ENCODE measurements around the gene DGUOK.
A peak's percentile ranks its signal among the peaks of the same experiment; 100 is the strongest.

Gene DGUOK

DNA sequence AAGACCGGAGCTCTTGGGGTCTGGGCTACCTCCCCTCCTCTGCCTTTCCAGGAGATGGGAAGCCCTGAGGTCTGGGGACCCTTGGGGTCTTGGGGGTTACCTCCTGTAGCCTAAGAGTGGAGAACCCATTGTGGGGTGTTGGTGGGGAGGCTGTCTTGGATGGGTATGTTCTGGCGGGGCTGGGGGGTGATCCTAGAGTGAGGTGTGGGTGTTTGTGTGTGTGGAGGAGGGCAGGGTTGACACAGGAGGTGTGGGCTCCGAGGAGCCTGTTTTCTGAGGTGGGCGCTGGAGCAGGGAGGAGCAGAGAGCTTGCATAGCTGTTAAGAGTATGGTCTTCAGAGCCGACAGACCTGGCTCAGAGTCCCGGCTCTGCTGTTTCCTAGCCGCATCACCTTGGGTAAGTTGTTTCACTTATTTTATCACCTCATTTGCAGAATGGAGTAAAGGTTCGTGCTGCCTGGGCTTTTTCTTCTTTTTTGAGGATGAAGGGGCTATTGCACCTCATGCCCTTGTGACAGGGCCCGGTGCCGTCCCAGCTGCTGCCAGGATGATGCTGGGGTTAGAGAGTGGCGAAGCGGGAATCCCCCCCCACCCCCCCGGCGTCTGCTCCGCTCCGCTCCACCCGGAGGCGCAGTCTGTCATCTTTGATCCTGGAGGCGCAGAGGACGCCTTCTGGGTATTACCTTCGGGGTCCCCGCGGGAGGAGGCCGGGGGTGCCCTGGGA lies 75.3 kb downstream of the DGUOK start:
- Histone ChIP-seq H3K27me3 (ENCODE audit: control insufficient read depth, insufficient read depth, low read length) (peaks cover 18% of the 10 kb centered on the region), H3K4me1 (ENCODE audit: control insufficient read depth, insufficient read depth, low read length) (peaks cover 52% of the 10 kb centered on the region), H3K9me3 (ENCODE audit: control insufficient read depth, insufficient read depth, low read depth, low read length) (no peaks in the 10 kb centered on the region), H3K4me3 (ENCODE audit: low read depth, low read length) (peak overlapping the region; percentile 76), H3K9ac (ENCODE audit: low read length) (no peak overlapping the region), H3K27ac (ENCODE audit: low read depth, low read length) (no peak overlapping the region), H3K36me3 (ENCODE audit: control insufficient read depth, insufficient read depth, low read length) (no peaks in the 10 kb centered on the region)

DNA sequence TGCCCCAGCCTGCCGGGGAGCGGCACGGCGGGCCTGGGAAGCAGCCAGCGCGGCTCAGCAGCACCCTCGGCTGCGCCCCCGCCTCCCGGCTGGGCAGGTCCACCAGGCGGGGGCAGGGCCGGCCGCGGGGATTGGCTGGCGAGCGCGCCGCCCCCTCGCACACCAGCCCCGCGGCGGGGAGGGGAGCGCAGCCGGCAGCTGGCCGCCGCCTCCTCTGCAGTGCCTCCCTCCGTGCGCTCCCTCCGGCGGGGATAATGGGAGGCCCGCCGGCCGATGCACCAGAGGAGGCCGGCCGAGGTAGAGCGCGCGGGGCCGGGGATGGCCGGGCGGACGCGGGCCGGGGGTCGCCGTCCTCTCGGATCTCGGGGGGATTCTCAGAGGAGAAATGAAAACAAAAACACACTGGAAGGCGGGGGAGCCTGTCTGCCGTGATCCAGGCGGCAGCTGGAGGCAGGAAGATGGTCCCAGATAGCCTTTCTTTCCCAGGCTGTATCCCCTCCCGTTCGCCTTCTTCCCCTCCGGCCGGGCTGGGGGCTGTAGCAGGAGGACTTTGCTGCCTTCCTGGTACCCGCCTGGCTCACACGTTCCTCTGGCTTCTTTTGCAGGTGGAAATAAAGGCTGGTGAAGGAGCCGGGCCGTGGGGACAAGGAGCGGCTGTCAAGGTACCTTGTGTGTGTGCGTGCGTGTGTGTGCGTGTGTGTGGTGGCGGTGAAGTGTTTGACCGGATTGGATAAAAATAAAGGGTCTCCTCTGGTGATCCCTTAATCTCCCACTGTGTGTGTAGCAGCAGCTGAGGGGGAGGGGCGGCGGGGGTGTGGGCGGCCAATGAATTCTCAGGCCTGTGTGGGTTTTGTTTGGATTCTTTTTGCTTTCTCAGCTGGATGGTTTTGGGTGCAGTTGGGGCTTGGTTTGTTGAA lies 76.1 kb downstream of the DGUOK start:
- H3K9me3 ChIP-seq (ENCODE audit: control insufficient read depth, insufficient read depth, low read depth, low read length) = no peaks in the 10 kb centered on the region
- H3K27me3 ChIP-seq (ENCODE audit: control insufficient read depth, insufficient read depth, low read length) = peaks cover 18% of the 10 kb centered on the region
- no peaks in the 10 kb centered on the region for H3K36me3 ChIP-seq (ENCODE audit: control insufficient read depth, insufficient read depth, low read length)
- H3K4me1 ChIP-seq (ENCODE audit: control insufficient read depth, insufficient read depth, low read length) = peaks cover 60% of the 10 kb centered on the region
- peak overlapping the region; percentile 76 for H3K4me3 ChIP-seq (ENCODE audit: low read depth, low read length)
- H3K27ac ChIP-seq (ENCODE audit: low read depth, low read length) = no peak overlapping the region
- H3K9ac ChIP-seq (ENCODE audit: low read length) = peak overlapping the region; percentile 62

DNA sequence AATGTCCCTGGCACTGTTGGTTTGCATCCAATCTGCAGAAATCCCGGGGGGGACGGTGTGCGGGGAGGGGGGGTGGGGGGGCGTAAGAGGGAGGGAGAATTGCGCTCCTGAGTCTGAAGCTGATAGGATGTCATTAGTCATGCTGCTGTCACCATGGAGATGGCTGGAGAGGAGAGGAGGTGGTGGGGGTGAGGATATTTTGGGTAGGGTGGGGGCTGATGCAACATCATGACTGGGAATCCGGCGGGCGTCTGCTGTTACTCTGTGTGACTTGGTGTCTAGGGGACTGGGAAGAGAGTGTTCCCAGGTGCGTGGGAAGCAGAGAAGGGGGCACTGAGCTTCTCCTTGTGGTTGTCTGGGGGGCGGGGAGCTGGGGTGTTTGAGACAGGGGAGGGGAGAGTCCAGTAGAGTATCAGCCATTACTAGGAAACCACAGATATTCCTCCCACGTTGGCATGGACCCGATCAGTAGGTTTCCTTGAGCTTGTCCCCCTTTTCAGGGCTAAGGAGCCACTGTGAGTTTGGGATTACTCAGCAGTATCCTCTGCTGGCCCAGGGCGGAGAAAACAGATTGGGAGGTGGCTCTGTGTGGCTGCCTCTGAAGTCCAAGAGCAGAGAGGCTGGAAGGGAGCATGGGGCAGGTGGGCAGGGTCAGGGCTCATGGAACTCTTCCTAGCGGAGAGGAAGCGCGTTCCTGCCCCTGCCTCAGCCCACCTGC lies 77.0 kb downstream of the DGUOK start:
- Histone ChIP-seq H3K4me1 (ENCODE audit: control insufficient read depth, insufficient read depth, low read length) (peaks cover 69% of the 10 kb centered on the region), H3K9ac (ENCODE audit: low read length) (no peak overlapping the region), H3K4me3 (ENCODE audit: low read depth, low read length) (peak overlapping the region; percentile 76), H3K9me3 (ENCODE audit: control insufficient read depth, insufficient read depth, low read depth, low read length) (no peaks in the 10 kb centered on the region), H3K27me3 (ENCODE audit: control insufficient read depth, insufficient read depth, low read length) (peaks cover 18% of the 10 kb centered on the region), H3K27ac (ENCODE audit: low read depth, low read length) (no peak overlapping the region), H3K36me3 (ENCODE audit: control insufficient read depth, insufficient read depth, low read length) (no peaks in the 10 kb centered on the region)

DNA sequence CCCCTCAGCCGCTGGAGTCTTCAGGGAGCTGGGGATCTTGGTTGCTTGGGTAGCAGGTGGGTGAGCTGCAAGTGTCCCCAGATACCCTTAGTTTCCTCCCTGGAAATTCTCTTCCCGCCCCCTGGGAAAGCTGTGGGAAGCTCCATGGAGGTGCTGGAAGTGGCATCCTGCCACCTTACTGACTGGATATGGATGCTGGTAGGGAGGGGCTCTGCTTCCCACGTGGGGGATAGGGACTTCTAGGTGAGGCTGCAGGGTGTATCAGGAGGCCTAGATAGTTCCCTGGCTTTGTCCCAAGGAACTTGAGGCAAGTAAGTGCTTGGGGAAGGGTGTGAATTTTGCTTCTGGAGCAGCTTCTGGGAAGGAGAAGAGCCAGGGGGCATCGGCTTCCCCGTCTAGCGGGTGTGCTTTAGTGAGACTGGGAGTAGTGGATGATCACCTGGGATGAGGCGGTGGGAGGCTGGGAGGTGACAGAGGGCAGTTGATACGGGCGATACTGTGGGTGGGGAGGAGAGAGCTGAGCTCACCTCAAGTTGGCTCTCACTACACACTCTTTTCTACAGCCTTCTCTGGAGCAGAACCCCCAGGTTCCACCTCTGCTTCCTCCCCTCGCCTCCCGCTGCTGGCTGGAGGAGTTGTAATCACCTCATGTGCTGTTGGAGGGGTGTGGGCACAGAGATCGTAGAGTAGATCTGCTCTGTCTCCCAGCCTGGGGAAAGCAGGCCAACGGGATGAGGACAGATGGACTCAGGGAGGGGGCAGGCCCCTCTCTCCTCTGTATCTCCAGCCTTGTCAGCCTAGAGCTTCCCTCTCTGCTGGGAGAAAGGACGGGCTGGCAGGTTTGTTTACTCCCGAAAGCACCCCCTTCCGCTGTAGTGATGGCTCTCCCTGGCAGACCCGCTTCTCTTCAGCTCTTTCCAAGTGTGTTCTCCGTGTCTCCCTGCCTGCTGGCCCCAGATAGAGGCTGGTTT lies 77.8 kb downstream of the DGUOK start:
- Histone ChIP-seq H3K4me3 (ENCODE audit: low read depth, low read length) (peak overlapping the region; percentile 76), H3K27ac (ENCODE audit: low read depth, low read length) (no peak overlapping the region), H3K36me3 (ENCODE audit: control insufficient read depth, insufficient read depth, low read length) (0 out of 2 replicates have a peak, but pooled peaks cover 3% of the 10 kb centered on the region), H3K4me1 (ENCODE audit: control insufficient read depth, insufficient read depth, low read length) (peaks cover 75% of the 10 kb centered on the region), H3K9ac (ENCODE audit: low read length) (no peak overlapping the region), H3K9me3 (ENCODE audit: control insufficient read depth, insufficient read depth, low read depth, low read length) (no peaks in the 10 kb centered on the region), H3K27me3 (ENCODE audit: control insufficient read depth, insufficient read depth, low read length) (peaks cover 18% of the 10 kb centered on the region)

DNA sequence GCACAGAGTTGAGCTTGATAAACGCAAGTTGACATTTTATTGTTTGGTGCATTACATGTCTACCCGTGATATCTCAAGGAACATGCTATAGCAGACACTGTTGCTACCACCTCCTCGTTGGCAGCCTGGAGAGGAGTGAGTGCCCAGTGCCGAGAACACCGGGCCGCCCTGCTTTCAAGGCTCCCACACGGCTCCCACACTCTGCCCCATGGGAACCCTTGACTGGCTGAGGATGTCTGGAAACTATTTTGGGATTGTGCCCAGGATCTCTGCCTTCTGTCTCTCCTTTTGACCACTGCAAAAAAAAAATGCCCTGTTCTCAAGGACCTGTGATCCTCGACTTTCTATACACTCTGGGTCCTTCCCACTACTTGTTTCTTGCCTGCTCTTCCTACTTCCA lies 79.1 kb downstream of the DGUOK start:
- Histone ChIP-seq H3K4me1 (ENCODE audit: control insufficient read depth, insufficient read depth, low read length) (peaks cover 71% of the 10 kb centered on the region), H3K4me3 (ENCODE audit: low read depth, low read length) (no peak overlapping the region), H3K9ac (ENCODE audit: low read length) (no peak overlapping the region), H3K36me3 (ENCODE audit: control insufficient read depth, insufficient read depth, low read length) (0 out of 2 replicates have a peak, but pooled peaks cover 3% of the 10 kb centered on the region), H3K9me3 (ENCODE audit: control insufficient read depth, insufficient read depth, low read depth, low read length) (no peaks in the 10 kb centered on the region), H3K27me3 (ENCODE audit: control insufficient read depth, insufficient read depth, low read length) (peaks cover 12% of the 10 kb centered on the region), H3K27ac (ENCODE audit: low read depth, low read length) (no peak overlapping the region)

DNA sequence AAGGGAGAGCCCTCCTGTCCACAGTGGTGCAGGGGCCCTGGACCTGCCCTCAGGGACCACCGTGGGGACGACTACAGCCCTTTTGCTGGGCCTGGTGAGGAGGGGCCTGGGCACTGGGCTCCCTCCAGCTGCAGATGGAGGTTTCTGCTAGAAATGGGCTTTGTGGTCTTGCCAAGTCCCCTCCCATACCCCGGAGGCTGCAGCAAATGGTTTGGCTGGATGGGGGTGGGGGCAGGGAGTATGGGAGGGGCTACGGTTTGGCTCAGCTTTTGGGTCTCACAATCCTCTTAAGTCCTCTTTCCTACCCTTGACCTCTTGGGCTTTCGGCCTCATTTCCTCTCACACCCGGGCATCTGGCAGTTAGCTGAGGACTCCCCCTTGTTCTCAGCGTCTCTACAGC lies 79.8 kb downstream of the DGUOK start:
- H3K4me1 ChIP-seq (ENCODE audit: control insufficient read depth, insufficient read depth, low read length) = peaks cover 68% of the 10 kb centered on the region
- H3K9me3 ChIP-seq (ENCODE audit: control insufficient read depth, insufficient read depth, low read depth, low read length) = no peaks in the 10 kb centered on the region
- peaks cover 5% of the 10 kb centered on the region; the same call in 1 of the 2 replicates for H3K27me3 ChIP-seq (ENCODE audit: control insufficient read depth, insufficient read depth, low read length)
- no peak overlapping the region for H3K4me3 ChIP-seq (ENCODE audit: low read depth, low read length)
- no peak overlapping the region for H3K9ac ChIP-seq (ENCODE audit: low read length)
- H3K36me3 ChIP-seq (ENCODE audit: control insufficient read depth, insufficient read depth, low read length) = 0 out of 2 replicates have a peak, but pooled peaks cover 3% of the 10 kb centered on the region
- no peak overlapping the region for H3K27ac ChIP-seq (ENCODE audit: low read depth, low read length)

DNA sequence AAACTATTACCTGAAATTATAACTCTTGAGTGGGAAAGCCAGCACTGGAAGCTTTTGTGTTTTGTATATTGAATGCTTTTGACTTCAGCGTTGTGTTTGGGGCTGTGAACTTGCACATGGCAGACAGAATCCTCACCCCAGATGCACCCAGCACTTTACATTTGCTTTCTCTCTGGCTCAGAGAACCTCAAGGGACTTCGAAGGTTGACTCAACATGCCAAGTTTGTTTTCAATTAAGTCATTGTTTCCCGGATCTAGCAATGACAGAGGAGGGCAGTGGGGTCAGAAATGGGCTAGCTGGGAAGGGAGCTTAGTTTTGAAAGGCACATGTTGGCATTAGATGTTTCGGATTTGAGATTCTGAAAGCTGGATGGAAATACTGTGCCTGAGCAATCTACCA lies 80.4 kb downstream of the DGUOK start:
- no peaks in the 10 kb centered on the region for H3K9me3 ChIP-seq (ENCODE audit: control insufficient read depth, insufficient read depth, low read depth, low read length)
- no peak overlapping the region for H3K4me3 ChIP-seq (ENCODE audit: low read depth, low read length)
- 0 out of 2 replicates have a peak, but pooled peaks cover 3% of the 10 kb centered on the region for H3K36me3 ChIP-seq (ENCODE audit: control insufficient read depth, insufficient read depth, low read length)
- H3K27ac ChIP-seq (ENCODE audit: low read depth, low read length) = no peak overlapping the region
- H3K9ac ChIP-seq (ENCODE audit: low read length) = no peak overlapping the region
- H3K27me3 ChIP-seq (ENCODE audit: control insufficient read depth, insufficient read depth, low read length) = no peaks in the 10 kb centered on the region
- peaks cover 63% of the 10 kb centered on the region for H3K4me1 ChIP-seq (ENCODE audit: control insufficient read depth, insufficient read depth, low read length)

DNA sequence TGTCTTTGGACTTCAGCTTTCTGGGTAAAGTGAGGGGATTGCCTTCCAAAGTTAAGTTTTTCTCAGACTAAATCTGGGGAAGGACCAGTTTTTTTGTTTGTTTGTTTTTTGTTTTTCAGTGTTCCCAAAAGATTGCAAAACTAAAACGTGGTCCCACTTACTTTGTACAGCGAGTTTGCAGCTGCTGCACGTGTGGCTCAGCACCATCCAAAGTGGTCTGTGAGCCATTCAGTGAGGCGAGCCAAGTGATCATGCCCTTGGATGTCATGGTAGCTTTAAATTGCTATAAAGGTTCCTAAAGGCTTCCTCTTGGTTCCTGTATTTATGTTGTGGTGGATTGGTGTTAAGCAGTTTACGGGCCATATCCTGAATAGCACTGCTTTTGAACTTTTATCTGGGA lies 81.0 kb downstream of the DGUOK start:
- Histone ChIP-seq H3K27ac (ENCODE audit: low read depth, low read length) (no peak overlapping the region), H3K9ac (ENCODE audit: low read length) (no peak overlapping the region), H3K27me3 (ENCODE audit: control insufficient read depth, insufficient read depth, low read length) (no peaks in the 10 kb centered on the region), H3K36me3 (ENCODE audit: control insufficient read depth, insufficient read depth, low read length) (0 out of 2 replicates have a peak, but pooled peaks cover 3% of the 10 kb centered on the region), H3K4me1 (ENCODE audit: control insufficient read depth, insufficient read depth, low read length) (peaks cover 62% of the 10 kb centered on the region), H3K4me3 (ENCODE audit: low read depth, low read length) (no peak overlapping the region), H3K9me3 (ENCODE audit: control insufficient read depth, insufficient read depth, low read depth, low read length) (no peaks in the 10 kb centered on the region)

Data from HUES6 (cell line).